H1 (cell line): Measurements from ENCODE around the gene DDAH2. TPM values are rescaled to one million over a fixed set of nuclear protein-coding genes. Genes with fewer than 3 reads are reported as not detected.

Experiments used
- ATF2 ChIP-seq: IDR thresholded peaks from 2 replicates; pipeline ENCODE4 v1.6.1; 2012; ENCODE audit warnings: low read length, inconsistent platforms
- ZNF274 ChIP-seq: IDR thresholded peaks from 2 replicates; pipeline ENCODE4 v1.7.0; 2012; ENCODE audit warnings: low read length, borderline replicate concordance; ENCODE audit errors: extremely low read depth
- polyA plus RNA-seq, 7 experiments: library from polyadenylated mRNA; depleted of rRNA in 3 of 7; stranded (reverse) in 5 of 7; unstranded in 2 of 7; fragments of >200 nt in 5 of 7; fragments of 200-250 nt in 2 of 7; gene quantifications; 1 replicate in 5 of 7; 2 replicates in 1 of 7; 4 replicates in 1 of 7; pipeline versions ENCODE4 v1.2.1 to v1.2.3, GENCODE V29; 2011 to 2013; ENCODE audit warnings: missing spikeins in 2 of 7, mixed read lengths in 2 of 7
- total RNA-seq: library from RNA; stranded (reverse); fragmentation: NEBNext Ultra II Directional; extraction: Animal tissue kit (Norgen Biotek cat#: 25700); gene quantifications from 2 replicates; pipeline ENCODE4 v1.2.1, GENCODE V29; 2021

DDAH2 gene
- total and polyA plus RNA-seq, 2 of the 8 experiments (the other 6 are each of a cell fraction or from before 2014, with no cell fraction given): 53.3 to 73.5 TPM

GRCh38 chr6:31767096-31767645 is 38.1 kb upstream of the DDAH2 start (continued):
- TF ChIP-seq ZNF274: no peak
- no peak for TF ChIP-seq ATF2
